Smooth muscle cell of the brain vasculature (primary cell): ENCODE results near the gene GRIK4.

Experiments used
- DNase-seq: peaks from one replicate; pipeline ENCODE4 v3.0.0-alpha.2; 2012; ENCODE audit warnings: low read depth, low spot score

GRIK4 gene

DNA sequence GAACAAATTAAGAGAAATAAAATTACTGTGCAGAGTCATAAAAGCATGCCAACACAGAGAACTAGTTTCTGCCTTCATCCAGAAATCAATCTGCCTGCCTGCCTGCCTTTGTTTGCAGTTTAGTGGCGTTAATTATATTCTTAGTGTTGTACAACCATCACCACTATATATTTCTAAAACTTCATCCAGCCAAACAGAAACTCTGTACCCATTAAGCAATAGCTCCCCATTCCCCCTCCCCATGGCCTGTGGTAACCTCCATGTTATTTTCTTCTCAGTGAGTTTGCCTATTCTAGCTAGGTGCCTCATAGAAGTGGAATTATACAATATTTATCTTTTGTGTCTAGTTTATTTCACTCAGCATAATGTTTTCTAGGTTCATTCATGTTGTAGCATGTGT, 329.1 kb downstream of the GRIK4 start:
- no peak for DNase-seq

DNA sequence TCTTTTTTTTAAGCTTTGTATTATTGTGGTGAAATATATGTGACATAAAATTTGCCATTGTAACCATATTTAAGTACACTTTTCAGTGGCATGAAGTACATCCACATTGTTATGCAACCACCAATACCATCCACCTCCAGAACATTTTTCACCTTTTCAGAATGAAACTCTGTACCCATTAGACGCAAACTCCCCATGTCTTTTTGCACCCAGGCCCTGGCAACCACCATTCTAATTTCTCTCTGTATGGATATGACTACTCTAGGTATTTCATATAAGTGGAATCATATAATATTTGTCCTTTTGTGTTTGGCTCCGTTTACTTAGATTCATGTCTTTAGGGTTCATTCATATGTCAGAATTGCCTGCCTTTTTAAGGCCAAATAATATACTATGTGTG, 329.5 kb downstream of the GRIK4 start:
- DNase-seq = no peak

DNA sequence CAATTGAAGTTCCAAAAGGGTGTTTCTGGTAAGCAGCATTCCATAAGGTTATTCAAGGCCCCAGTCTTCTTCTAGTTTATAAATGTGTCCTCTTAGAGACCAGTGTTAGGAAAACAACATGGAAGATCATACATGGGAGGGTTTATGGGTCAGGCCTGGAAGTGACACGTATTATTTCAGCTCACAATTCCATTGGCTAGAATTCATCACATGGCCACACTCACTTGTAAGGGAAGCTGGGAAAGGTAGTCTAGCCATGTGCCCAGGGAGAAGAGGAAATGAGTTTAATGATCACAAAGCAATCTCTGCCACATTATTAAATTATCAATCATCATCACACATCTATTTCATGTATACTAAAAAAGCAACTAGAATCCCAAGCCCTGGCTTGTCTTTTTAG, 330.6 kb downstream of the GRIK4 start:
- no peak for DNase-seq

DNA sequence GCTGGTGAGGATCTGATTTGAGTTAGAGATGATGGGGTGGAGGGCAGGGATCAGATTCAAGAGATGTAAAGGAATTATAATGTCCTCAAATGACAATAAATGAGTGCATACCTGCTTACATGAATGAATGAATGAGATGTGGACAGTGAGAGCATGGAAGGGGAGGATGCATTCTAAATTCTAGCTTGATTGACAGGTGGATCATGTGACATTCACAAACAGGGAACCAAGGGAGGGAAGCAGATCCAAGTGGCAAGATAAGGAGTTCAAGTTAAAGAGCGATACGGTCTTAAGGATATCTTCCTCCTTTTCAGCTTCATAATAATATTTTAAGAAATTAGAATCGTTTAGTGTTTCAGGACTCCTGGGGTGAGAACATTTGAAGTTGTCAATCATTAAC, 341.9 kb downstream of the GRIK4 start:
- no peak for DNase-seq

DNA sequence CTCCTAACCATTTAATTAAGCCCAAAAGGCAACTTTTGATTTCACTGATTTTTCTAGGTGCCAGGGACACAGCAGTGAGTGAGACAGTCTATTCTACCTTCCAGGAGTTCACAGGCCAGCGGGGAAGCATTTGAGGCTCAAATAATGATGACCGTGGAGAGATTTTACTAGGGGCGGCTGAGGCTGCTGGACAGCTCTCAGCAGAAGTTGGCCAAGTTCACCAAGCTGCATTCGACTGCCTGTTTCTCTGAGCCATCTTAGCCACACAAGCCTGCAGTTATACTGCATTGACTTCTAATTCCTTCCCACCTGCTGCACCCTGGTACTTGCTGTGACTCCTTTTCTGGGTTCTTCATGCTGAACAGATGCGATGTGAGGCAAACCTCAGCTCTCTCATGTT, 343.4 kb downstream of the GRIK4 start:
- DNase-seq = no peak

DNA sequence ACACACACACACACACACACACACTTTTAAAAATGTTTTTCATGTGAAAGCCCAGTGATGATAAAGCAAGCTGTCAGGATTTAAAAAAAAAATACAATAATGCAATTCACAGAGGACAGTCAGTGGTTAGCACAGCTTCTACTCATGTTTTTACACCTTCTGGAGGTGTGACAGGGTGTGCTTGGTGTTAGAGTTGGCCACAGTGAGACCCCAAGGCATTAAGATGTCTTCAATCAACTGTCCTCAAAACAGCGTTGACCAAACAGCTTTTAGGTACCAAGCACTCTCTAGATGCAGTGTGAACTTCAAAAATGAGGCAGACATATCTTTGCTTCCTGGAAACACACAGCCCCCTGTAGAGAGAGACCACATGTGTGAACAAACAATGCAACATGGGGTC, 346.0 kb downstream of the GRIK4 start:
- DNase-seq = no peak

DNA sequence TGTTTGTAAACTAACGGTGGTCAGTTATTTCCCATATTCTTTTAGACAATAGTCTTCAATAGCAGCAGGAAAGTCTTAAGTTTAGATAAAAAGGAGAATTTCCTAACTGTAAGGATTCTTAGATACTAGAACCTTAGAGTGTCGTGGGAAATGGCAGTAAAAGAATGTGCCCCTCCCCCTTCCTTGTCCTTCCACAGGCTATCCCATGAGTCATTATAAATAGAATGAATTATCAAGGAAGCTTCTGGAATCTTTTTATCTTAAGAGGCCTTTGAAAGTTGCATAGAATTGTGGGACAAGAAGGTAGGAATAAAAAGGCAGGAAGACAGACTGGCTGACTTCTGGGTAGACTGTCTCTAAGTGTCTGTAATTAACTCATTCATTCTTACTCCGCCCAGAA, 347.2 kb downstream of the GRIK4 start:
- DNase-seq = no peak

DNA sequence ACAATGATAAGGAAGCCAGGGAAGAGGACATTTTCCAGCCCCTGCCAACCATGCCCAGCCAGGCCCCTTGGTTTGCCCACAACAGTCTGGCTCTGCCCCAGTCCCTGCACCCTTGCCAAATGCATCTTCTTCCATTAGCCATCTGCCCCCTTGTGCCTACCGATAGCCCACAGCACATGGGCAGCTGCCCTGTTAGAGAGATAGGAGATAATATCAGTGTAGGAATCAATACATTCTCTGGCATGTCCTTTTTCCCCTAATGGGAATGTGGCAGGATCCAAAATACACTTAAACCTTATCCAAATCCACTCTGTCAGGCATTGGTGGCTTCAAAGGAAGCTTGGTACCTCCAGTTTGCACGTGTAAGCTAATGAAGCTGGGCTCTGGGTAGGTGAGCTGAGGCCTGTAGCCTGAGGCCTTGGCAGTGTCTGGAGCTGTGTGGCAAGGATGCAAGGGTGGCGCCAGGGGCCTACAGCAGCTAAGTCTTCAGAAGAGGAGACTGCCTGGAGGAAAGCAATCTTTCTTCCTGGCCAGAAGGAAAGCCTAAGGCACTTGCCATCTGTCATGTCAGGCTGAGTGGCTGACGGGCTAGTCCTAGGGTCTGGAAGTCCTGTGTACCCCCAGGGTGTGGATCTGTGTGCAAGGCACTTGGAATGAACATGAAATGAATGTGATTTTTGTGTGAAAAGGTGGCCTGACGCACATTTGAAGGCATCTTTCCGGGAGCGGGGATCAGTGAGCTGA, 348.2 kb downstream of the GRIK4 start:
- DNase-seq = no peak

DNA sequence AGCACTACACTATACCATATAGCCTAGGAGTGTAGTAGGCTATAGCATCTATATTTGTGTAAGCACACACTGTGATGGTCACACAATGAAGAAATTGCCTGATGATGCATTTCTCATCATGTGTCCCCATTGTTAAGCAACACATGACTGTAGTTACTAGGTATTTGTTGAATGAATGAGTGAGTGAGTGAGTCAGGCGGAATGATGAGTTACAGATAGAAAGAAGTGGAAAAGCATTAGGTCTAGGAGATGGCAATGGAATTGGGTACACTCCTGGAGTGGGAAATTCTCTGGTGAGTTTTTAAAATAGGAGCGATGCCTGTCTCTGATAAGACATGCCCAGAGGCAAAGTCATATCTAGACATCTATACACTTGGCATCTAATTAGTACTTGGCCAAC, 351.8 kb downstream of the GRIK4 start:
- DNase-seq = no peak

DNA sequence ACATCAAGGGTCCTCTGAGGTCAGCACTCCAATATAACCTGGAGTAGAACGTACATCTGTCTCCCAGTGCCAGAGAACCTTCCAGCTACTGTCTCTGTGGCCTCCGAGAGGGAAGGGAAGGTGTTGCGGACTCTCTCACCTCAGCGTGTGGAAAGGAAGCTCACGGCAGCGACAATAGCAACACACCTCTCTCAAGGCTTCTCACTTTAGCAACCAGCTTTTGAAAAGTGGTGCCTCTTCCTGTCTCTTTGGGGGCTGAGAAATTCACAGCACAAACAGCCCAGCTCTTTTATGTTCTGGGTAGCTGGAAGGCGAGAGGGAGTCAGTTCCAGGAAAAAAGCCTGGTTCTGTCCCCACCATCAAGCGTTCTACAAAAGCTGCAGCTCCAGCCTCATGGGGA, 355.5 kb downstream of the GRIK4 start:
- DNase-seq = no peak

DNA sequence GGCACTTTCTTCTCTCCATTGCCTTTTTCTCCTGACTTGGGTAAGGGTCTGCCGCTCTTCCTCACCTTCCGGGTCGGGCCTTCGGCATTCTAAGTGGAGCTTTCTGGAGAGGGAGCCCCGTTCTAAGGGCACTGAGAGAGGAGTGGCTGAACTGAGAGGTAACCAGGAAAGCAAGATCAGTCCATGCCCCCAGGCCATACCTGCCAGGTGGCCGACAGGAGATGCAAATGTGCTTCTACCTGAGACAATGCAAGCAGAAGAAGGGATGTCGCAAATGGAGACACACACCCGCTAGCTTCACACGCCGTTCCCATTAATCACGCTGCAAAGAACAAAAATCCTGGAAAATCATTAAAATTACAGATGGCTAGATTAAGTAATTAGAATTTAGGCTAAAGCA, 356.0 kb downstream of the GRIK4 start:
- no peak for DNase-seq

DNA sequence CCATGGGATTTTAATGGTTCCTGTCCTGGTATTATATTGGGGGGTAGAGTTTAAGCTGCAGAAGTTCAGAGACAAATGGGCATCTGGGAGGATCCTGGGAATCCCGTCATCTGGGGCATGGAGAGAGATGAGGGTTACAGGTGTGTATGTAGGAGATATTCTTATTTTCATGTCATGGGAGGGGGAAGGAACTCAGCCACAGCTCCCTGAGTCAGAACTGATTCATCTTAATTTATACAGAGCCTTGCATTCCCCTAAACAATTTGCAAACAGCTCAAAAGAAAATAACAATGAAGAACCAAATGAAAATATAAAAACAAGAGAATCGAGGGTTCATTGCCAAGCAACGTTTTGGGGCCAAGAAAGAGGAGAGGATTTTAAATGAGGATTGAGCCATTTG, 356.4 kb downstream of the GRIK4 start:
- no peak for DNase-seq

DNA sequence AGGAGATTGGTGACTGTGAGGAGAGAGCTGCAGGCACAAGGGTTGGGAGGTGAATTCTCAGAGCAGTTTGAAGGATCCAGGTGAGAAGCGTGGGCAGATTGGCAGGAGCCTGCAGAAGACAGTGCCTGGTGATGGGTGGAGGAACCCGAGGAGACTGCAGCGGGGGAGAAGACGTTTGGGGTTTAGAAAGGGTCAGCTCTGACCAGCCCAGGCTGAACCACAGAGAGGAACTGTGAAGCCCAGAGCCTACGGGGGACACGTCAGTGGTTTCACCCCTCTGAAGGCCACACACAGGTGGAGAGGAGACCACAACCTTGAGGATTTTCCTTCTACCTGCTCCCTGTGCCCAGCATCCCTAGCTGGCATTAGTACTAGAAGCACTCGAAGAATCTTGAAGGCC, 357.5 kb downstream of the GRIK4 start:
- no peak for DNase-seq

DNA sequence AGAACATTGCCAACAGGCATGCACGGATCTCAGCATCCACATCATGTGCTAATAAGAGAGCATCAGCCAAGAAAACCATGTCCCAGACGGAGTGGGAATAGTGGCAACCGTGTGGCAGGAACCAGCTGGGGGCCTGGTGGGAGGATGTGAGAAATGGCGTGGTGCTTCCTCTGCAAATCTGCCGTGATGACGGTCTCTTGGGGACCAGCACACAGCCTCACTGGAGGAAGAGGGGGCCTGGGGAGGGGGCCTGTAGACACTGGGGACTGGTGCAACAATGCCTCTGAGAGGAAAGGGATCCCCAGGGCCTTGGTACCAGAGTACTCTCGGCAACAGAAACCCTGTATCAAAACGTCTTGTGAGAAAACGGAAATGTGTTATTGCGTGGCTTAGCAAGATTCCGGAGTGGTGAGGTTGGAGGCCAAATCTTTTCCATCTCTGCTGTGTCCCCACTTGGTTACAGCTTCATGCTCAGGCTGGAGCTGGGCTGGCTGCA, 358.0 kb downstream of the GRIK4 start:
- no peak for DNase-seq

DNA sequence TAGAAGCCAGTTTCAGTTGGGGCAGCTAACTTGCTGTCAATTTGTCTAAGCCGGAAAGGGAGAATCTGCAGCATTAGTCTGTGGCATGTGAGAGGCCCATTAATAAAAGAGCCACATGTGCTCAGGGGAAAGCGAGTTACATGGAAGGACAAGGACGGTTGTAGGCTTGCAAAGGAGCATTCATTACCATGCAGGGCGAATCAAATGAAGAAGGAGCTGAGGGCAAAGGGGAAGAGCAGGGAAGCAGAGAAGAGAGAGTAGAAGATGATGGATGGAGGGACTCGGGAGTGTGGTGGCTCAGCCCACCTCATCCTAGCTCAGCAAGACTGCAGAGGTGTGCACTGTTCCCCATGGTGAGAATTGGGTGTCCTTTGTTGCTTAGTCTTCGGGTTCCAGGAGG, 359.6 kb downstream of the GRIK4 start:
- no peak for DNase-seq

DNA sequence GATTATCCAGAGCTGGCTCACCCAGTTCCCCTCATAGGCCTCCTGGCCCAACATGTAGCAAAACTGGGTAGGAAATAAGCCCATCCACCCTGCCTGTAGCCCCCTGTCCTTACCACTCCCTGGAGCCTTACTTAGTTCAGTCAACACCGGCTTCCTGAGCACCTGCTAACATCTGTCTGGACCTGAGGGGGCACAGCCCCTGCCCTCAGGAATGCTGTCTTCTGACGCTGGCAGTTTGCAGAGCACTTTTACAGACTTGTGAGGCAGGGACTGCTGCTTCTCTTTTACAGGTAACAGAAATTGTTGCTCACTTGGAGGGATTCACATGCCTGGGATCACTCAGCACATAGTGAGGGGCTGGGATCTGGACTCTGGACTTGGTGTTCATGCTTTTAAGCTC, 360.4 kb downstream of the GRIK4 start:
- no peak for DNase-seq

DNA sequence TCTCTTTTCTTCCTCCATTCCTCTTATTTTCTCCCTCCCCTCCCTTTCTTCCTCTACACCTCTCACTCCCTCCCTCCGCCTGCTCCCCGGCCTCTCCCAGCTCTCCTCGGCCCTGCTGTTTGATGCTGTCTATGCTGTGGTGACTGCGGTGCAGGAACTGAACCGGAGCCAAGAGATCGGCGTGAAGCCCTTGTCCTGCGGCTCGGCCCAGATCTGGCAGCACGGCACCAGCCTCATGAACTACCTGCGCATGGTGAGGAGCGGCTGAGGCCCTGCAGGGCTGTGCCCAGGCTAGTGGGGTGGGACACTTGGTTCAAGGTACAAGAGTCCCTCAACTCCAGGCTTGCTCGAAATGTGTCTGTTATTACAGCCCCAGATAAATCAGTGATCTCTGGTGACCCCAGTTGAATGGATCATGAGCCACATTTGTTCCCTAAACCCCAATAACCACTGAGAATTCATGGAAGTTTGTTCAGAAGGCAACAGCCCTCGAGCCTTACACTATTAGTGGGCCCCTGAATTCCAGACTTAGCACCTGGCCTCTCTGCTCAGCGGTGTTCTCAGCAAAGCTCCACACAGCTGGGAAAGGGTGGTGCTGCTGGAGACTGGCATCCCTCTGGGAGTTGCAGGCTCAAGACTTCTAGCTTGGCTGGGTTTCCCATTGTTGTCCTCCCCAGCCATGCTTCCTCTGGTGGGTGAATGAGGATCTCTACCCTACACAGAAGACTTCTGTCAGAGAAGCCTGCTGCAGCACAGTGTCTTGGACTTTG, 362.6 kb downstream of the GRIK4 start:
- no peak for DNase-seq

DNA sequence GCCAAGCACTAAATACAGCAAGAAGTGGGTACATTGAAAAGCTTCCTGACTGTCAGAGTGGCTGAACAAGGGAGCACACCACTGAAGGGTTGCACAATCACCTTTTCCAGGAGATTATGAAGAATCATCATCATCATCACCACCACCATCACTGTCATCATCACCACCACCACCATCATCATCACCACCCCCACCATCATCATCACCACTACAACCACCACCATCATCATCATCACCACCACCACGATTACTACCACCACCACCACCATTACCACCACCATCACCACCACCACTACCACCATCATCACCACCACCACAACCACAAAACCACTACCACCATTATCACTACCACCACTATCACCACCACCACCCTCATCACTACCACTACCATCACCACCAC, 364.4 kb downstream of the GRIK4 start:
- no peak for DNase-seq

DNA sequence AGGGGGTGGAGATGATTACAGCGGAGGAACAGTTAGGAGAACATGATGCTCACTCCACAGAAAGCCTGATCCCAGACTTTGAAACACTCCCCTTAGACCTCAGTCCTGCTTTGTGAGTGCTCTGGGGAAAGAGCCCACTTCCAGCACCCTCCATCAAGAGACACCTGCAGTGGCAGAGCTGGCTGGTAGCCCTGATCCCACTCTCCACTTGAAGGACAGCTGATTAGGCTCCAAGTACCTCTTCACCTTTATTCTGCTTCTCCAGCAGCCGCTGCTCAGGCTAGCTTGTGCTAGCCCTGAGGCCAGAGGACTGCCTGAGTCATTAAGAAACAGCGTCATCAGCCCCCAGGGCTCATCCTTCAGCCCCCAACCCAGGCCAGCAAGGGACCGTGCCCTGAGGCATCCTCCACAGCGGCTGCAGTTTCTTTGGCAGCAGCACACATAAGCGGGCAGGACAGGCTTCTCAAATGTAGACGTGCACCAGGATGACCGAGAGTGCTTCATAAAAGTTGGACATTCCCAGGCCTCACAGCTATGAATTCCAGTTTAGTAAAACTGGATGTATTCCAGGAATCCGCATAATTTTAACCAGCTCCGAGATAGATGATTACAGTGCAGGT, 366.3 kb downstream of the GRIK4 start:
- DNase-seq = no peak

DNA sequence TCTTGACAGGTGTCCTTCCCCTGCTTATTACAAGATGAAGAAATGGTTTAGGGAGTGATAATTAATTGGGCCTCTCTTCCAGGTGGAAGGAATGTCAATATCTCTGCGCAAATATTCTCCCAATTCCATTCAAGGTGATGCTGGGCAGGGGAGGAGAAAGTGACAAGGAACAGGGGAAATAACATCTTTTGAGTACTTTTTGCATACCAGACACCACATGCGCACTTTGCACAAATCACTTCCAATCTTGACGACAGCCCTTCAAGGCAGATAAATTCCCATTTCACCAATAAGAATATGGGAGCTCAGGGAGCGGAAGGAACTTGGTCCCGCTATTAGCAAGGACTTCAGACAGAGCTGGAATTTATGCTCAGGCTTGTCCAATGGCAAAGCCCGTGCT, 367.2 kb downstream of the GRIK4 start:
- no peak for DNase-seq

DNA sequence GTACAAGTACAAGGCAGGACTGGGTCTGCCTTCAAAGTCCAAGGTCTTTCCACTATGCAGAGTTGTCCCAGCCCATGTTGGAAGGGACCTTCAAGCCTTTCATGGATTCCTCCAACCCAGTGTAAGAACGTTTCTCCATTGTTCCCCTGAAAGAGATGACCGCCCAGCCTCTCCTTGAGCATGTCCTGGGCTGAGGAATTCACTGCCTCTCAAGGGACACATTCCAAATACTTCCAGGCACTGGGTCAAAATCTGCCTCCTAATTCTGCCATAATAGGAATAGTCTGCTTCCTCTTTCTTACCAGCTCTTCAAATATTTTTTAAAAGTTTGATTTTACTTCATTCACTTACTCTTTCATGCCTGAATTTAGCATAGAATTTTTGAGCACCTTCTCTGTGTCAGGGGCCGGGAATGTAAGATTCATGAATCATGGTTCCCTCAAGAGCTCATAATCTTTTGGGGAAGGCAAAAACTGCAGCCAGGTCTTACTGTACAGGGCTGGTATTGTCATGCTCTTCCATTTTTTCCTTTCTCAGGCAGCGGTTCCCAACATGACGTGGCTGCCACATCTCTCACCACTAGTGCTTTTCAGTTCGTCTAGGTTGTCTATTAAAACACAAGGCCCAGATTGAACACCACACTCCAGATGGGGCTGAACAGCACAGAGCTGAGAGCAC, 369.1 kb downstream of the GRIK4 start:
- no peak for DNase-seq

DNA sequence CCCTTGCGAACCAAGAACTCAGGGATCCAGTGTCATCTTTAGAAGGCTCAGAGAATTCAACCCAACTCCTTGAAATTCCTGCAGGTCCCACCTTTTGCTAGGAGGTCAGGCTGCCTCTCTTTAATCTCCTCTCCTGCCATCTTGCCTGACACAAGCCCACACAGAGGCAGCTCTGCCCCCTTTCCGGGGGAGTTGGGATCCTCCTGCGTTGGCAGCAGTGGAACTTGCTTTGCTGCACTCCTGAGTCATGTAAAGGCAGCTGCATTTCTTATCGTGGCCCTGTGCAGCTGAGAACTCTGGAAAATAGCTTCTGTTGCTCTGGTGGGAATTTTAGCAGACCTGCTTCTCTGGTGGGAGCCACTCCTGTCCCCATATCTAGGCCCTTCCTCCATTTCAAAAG, 370.0 kb downstream of the GRIK4 start:
- no peak for DNase-seq
